Neuronal stem cell (in vitro differentiated cells): ENCODE results near the gene NR4A1.
A peak's percentile ranks its signal among the peaks of the same experiment; 100 is the strongest.

Experiments
- DNase-seq: peaks from one replicate; pipeline ENCODE4 v3.0.0-alpha.2; 2013; ENCODE audit warnings: low spot score
- H2AFZ ChIP-seq: one replicate; pipeline ENCODE4 v1.6.1; 2013; ENCODE audit warnings: mild to moderate bottlenecking, low read length, inconsistent platforms
- H2AK5ac ChIP-seq: 2 replicates; pipeline ENCODE4 v1.6.1; 2013; ENCODE audit warnings: low read depth, mild to moderate bottlenecking, inconsistent platforms, low read length, moderate library complexity, mixed read lengths
- H2BK120ac ChIP-seq: 2 replicates; pipeline ENCODE4 v1.6.1; 2013; ENCODE audit warnings: low read depth, mild to moderate bottlenecking, inconsistent platforms, low read length, moderate library complexity, mixed read lengths
- H2BK12ac ChIP-seq: one replicate; pipeline ENCODE4 v1.6.1; 2013; ENCODE audit warnings: low read length, inconsistent platforms
- H2BK15ac ChIP-seq: 2 replicates; pipeline ENCODE4 v1.6.1; 2013; ENCODE audit warnings: mild to moderate bottlenecking, low read length, inconsistent platforms, mixed read lengths
- H2BK5ac ChIP-seq: one replicate; pipeline ENCODE4 v1.6.1; 2013; ENCODE audit warnings: inconsistent platforms, mild to moderate bottlenecking, low read length, moderate library complexity
- H3K14ac ChIP-seq: one replicate; pipeline ENCODE4 v1.6.1; 2013; ENCODE audit warnings: low read length, inconsistent platforms
- H3K18ac ChIP-seq: 2 replicates; pipeline ENCODE4 v1.6.1; 2013; ENCODE audit warnings: low read length, inconsistent platforms
- H3K23ac ChIP-seq: 2 replicates; pipeline ENCODE4 v1.6.1; 2013; ENCODE audit warnings: low read depth, mild to moderate bottlenecking, mixed read lengths, low read length, inconsistent platforms; ENCODE audit not compliant: poor library complexity
- H3K27ac ChIP-seq: replicated peaks from 3 replicates; pipeline ENCODE4 v1.5.1; 2013; ENCODE audit warnings: low read length, inconsistent platforms
- H3K27me3 ChIP-seq, 3 experiments: 2 replicates each; pipeline ENCODE4 v1.6.1; 2013; ENCODE audit warnings: low read length in 3 of 3, mild to moderate bottlenecking in 2 of 3, inconsistent platforms in 1 of 3, low read depth in 1 of 3, mixed read lengths in 1 of 3, moderate library complexity in 1 of 3; ENCODE audit not compliant: control insufficient read depth in 3 of 3, insufficient read depth in 3 of 3
- H3K36me3 ChIP-seq, 2 donors: replicated peaks in 1 of 2; 2 replicates each; pipeline ENCODE4 v1.6.1; 2013; ENCODE audit warnings: low read length in 2 of 2; ENCODE audit not compliant: control insufficient read depth in 2 of 2, insufficient read depth in 2 of 2
- H3K4ac ChIP-seq: 2 replicates; pipeline ENCODE4 v1.6.1; 2013; ENCODE audit warnings: inconsistent platforms, mild to moderate bottlenecking, low read length, moderate library complexity
- H3K4me1 ChIP-seq, 2 donors: 1 replicate in 1 of 2; 2 replicates in 1 of 2; pipeline ENCODE4 v1.6.1; 2013; ENCODE audit warnings: low read length in 2 of 2, low read depth in 1 of 2; ENCODE audit not compliant: control insufficient read depth in 2 of 2, insufficient read depth in 1 of 2
- H3K4me2 ChIP-seq: one replicate; pipeline ENCODE4 v1.6.1; 2013; ENCODE audit warnings: mild to moderate bottlenecking, low read length, inconsistent platforms; ENCODE audit not compliant: insufficient read depth, poor library complexity, severe bottlenecking
- H3K4me3 ChIP-seq, 2 donors: 2 replicates each; pipeline ENCODE4 v1.5.1; 2013; ENCODE audit warnings: low read length in 2 of 2, mild to moderate bottlenecking in 2 of 2, inconsistent platforms in 1 of 2, moderate library complexity in 1 of 2
- H3K79me1 ChIP-seq: one replicate; pipeline ENCODE4 v1.6.1; 2013; ENCODE audit warnings: low read depth, mild to moderate bottlenecking, inconsistent platforms, low read length, moderate library complexity
- H3K9ac ChIP-seq: one replicate; pipeline ENCODE4 v1.6.1; 2013; ENCODE audit warnings: mild to moderate bottlenecking, low read depth, low read length, inconsistent platforms; ENCODE audit not compliant: poor library complexity
- H3K9me3 ChIP-seq, 2 donors: replicated peaks in 1 of 2; 2 replicates each; pipeline versions ENCODE3 to v1.6.1; 2013; ENCODE audit warnings: low read length in 2 of 2, mild to moderate bottlenecking in 2 of 2, inconsistent platforms in 1 of 2, low read depth in 1 of 2, mixed read lengths in 1 of 2, moderate library complexity in 1 of 2; ENCODE audit not compliant: control insufficient read depth in 2 of 2, insufficient read depth in 1 of 2
- H4K8ac ChIP-seq: one replicate; pipeline ENCODE4 v1.6.1; 2013; ENCODE audit warnings: low read depth, mild to moderate bottlenecking, inconsistent platforms, low read length, moderate library complexity
- H4K91ac ChIP-seq: one replicate; pipeline ENCODE4 v1.6.1; 2013; ENCODE audit warnings: low read length, low read depth, mild to moderate bottlenecking, inconsistent platforms; ENCODE audit not compliant: poor library complexity
- WGBS, 2 donors: extraction: QIAGEN DNeasy Blood & Tissue Kit; methylation state at CpG; one replicate each; pipeline ENCODE4 v1.1.7; 2013; ENCODE audit warnings: missing lambda C conversion rate in 2 of 2, mixed read lengths in 1 of 2; ENCODE audit not compliant: insufficient read length in 2 of 2, insufficient replicate concordance in 1 of 2; ENCODE audit errors: extremely low coverage in 2 of 2; 5-methylcytosine and 5-hydroxymethylcytosine counted together

Gene NR4A1

GRCh38 chr12:52044292-52044983 is 6.8 kb upstream of the NR4A1 start:
- Histone ChIP-seq H3K23ac (no peak overlapping the region), H3K4me3 (no peak overlapping the region), H3K27me3 (peaks cover 0 to 7% (median 0%) of the 10 kb centered on the region in 3 experiments), H3K4me2 (no peak overlapping the region), H3K27ac (no peak overlapping the region), H3K18ac (no peak overlapping the region), H4K8ac (no peak overlapping the region), H3K36me3 (peaks cover 6 to 30% of the 10 kb centered on the region in 2 donors), H2BK120ac (no peak overlapping the region), H3K9ac (no peak overlapping the region), H4K91ac (no peak overlapping the region), H2AK5ac (no peak overlapping the region), H3K79me1 (peaks cover 7% of the 10 kb centered on the region), H2BK12ac (no peak overlapping the region), H3K4me1 (peaks cover 0 to 2% of the 10 kb centered on the region in 2 donors), H3K9me3 (no peaks in the 10 kb centered on the region), H3K14ac (no peak overlapping the region), H2BK15ac (no peak overlapping the region), H3K4ac (no peak overlapping the region), H2BK5ac (no peak overlapping the region), H2AFZ (no peak overlapping the region)
- no peak for DNase-seq
- no CpG with 5 or more reads among the region's 18 CpGs for WGBS, 2 donors

GRCh38 chr12:52045794-52046199 is 5.4 kb upstream of the NR4A1 start:
- no CpG with 5 or more reads among the region's 4 CpGs for WGBS, 2 donors
- no peak overlapping the region for H4K91ac ChIP-seq
- H2BK15ac ChIP-seq: no peak overlapping the region
- no peak overlapping the region for H2BK12ac ChIP-seq
- no peak overlapping the region for H2BK5ac ChIP-seq
- H3K79me1 ChIP-seq: no peaks in the 10 kb centered on the region
- no peak overlapping the region for H3K14ac ChIP-seq
- peaks cover 0 to 10% of the 10 kb centered on the region in 2 donors for H3K4me1 ChIP-seq
- H2AFZ ChIP-seq: no peak overlapping the region
- no peak overlapping the region for H4K8ac ChIP-seq
- H3K9me3 ChIP-seq: no peaks in the 10 kb centered on the region
- no peak overlapping the region for H3K4me2 ChIP-seq
- H2AK5ac ChIP-seq: no peak overlapping the region
- H3K27me3 ChIP-seq: peaks cover 0 to 15% (median 0%) of the 10 kb centered on the region in 3 experiments
- H3K4ac ChIP-seq: no peak overlapping the region
- H2BK120ac ChIP-seq: no peak overlapping the region
- H3K9ac ChIP-seq: no peak overlapping the region
- H3K36me3 ChIP-seq: peaks cover 6 to 30% of the 10 kb centered on the region in 2 donors
- H3K23ac ChIP-seq: no peak overlapping the region
- H3K4me3 ChIP-seq: no peak overlapping the region
- H3K18ac ChIP-seq: no peak overlapping the region
- no peak overlapping the region for H3K27ac ChIP-seq
- no peak for DNase-seq

- Histone ChIP-seq H3K4me2 (no peak overlapping the region), H3K4ac (no peak overlapping the region), H3K9me3 (no peaks in the 10 kb centered on the region), H2BK15ac (no peak overlapping the region), H2BK12ac (no peak overlapping the region), H2AFZ (no peak overlapping the region), H3K79me1 (no peaks in the 10 kb centered on the region), H4K91ac (no peak overlapping the region), H3K23ac (no peak overlapping the region), H3K27ac (no peak overlapping the region), H2AK5ac (no peak overlapping the region), H3K4me3 (no peak overlapping the region), H3K14ac (no peak overlapping the region), H2BK120ac (no peak overlapping the region), H3K36me3 (peaks cover 6 to 30% of the 10 kb centered on the region in 2 donors), H2BK5ac (no peak overlapping the region), H3K9ac (no peak overlapping the region), H3K18ac (no peak overlapping the region), H4K8ac (no peak overlapping the region), H3K4me1 (peaks cover 3 to 12% of the 10 kb centered on the region in 2 donors), H3K27me3 (peaks cover 0 to 15% (median 0%) of the 10 kb centered on the region in 3 experiments)
- WGBS, 2 donors: no CpG with 5 or more reads among the region's 7 CpGs
- DNase-seq: no peak
Observed at GRCh38 chr12:52046859-52047258, 4.4 kb upstream of the NR4A1 start.

GRCh38 chr12:52049286-52049685 is 2.0 kb upstream of the NR4A1 start:
- no peak overlapping the region for H2BK5ac ChIP-seq
- H3K4me3 ChIP-seq: no peak overlapping the region
- no peak overlapping the region for H3K4me2 ChIP-seq
- no peak overlapping the region for H3K18ac ChIP-seq
- H3K14ac ChIP-seq: no peak overlapping the region
- no CpG with 5 or more reads among the region's 4 CpGs for WGBS, 2 donors
- H4K91ac ChIP-seq: no peak overlapping the region
- no peaks in the 10 kb centered on the region for H3K9me3 ChIP-seq
- no peak overlapping the region for H2AFZ ChIP-seq
- peaks cover 2 to 17% of the 10 kb centered on the region in 2 donors for H3K36me3 ChIP-seq
- H3K4me1 ChIP-seq: peaks cover 8 to 17% of the 10 kb centered on the region in 2 donors
- H3K27ac ChIP-seq: no peak overlapping the region
- no peak for DNase-seq
- H3K9ac ChIP-seq: peak overlapping the region; percentile 27
- H4K8ac ChIP-seq: no peak overlapping the region
- no peak overlapping the region for H3K4ac ChIP-seq
- no peak overlapping the region for H2BK12ac ChIP-seq
- no peak overlapping the region for H2BK120ac ChIP-seq
- H3K27me3 ChIP-seq: peaks cover 0 to 15% (median 0%) of the 10 kb centered on the region in 3 experiments
- no peak overlapping the region for H3K23ac ChIP-seq
- H3K79me1 ChIP-seq: no peaks in the 10 kb centered on the region
- no peak overlapping the region for H2AK5ac ChIP-seq
- no peak overlapping the region for H2BK15ac ChIP-seq
